OCI-LY7 (cell line): ENCODE data around the gene HDGFL2.

Source experiments
- EZH2phosphoT487 ChIP-seq: fragments of 200-600 bp; sonication (generic); IDR thresholded peaks from 2 replicates; pipeline ENCODE4 v1.6.1; 2018; ENCODE audit warnings: low read depth, borderline replicate concordance, mild to moderate bottlenecking, mixed run types, antibody characterized with exemption, low read length, moderate library complexity, mixed read lengths
- TF ChIP-seq, protein P1 (sequence below): fragments of 200-600 bp; sonication (generic); conservative IDR thresholded peaks from 2 replicates; pipeline ENCODE4 v1.5.1; 2014; ENCODE audit warnings: mild to moderate bottlenecking, antibody characterized with exemption, low read length, moderate library complexity, mixed read lengths

- TF ChIP-seq, protein P1, sequence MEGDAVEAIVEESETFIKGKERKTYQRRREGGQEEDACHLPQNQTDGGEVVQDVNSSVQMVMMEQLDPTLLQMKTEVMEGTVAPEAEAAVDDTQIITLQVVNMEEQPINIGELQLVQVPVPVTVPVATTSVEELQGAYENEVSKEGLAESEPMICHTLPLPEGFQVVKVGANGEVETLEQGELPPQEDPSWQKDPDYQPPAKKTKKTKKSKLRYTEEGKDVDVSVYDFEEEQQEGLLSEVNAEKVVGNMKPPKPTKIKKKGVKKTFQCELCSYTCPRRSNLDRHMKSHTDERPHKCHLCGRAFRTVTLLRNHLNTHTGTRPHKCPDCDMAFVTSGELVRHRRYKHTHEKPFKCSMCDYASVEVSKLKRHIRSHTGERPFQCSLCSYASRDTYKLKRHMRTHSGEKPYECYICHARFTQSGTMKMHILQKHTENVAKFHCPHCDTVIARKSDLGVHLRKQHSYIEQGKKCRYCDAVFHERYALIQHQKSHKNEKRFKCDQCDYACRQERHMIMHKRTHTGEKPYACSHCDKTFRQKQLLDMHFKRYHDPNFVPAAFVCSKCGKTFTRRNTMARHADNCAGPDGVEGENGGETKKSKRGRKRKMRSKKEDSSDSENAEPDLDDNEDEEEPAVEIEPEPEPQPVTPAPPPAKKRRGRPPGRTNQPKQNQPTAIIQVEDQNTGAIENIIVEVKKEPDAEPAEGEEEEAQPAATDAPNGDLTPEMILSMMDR: no peak
- no peak for TF ChIP-seq EZH2phosphoT487
These were observed 76.1 kb downstream of the HDGFL2 start for GRCh38 chr19:4548238-4548584.
